ENCODE measurements around the gene HSPBAP1.

Gene HSPBAP1

DNA sequence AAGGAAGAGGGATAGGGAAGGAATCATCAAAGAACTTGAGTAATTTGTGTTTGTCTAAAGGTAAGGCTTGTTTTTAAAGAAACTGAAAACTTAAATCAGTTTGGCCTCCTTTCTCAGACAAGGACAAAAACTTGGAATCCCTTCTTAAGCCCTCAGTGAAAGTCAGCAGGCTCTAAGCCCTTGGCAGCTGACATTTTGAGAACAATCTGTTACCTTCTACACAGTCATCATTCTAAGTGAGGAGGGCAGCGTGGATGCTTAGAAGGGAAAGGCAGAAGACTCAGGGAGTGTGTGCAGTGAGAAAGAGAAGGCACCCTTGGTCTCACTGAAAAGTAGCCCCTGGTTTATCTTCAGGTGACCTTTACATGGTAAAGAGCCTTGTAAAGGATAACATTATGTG is 10.8 kb downstream of the HSPBAP1 start:
- no peak overlapping the region for H3K27ac ChIP-seq (ENCODE audit: low read length)
- H3K36me3 ChIP-seq (ENCODE audit: insufficient read depth, low read depth, low read length) = no peaks in the 10 kb centered on the region
- H3K9ac ChIP-seq (ENCODE audit: low read depth, low read length) = no peak overlapping the region
- H3K9me3 ChIP-seq (ENCODE audit: insufficient read depth, low read depth, low read length) = peaks cover 6% of the 10 kb centered on the region
- H3K4me1 ChIP-seq (ENCODE audit: insufficient read depth, low read length) = peaks cover 1% of the 10 kb centered on the region; the same call in 1 of the 2 replicates
- no peaks in the 10 kb centered on the region for H3K27me3 ChIP-seq (ENCODE audit: insufficient read depth, low read length)
- H3K4me3 ChIP-seq (ENCODE audit: low read length) = no peak overlapping the region

DNA sequence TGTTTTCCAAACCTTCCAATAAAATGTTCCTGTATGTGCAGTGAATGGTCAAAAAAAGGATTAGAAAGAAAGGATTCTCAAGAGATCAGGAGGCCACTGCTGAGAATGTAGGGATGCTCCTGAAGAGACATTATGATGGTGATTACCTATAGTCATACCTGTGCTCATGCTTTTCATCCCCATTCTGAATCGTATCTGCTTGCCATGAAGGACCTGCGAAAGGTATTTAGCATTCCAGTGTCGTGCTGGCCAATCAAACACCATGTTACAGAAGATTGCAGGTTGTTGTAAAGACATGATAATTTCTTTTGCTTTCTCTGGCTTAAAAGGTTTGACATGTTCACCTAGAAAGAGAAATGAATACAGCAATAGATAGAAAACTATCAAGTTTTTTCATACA is 16.1 kb downstream of the HSPBAP1 start:
- Histone ChIP-seq H3K9ac (ENCODE audit: low read depth, low read length) (no peak overlapping the region), H3K27me3 (ENCODE audit: insufficient read depth, low read length) (no peaks in the 10 kb centered on the region), H3K4me3 (ENCODE audit: low read length) (0 out of 2 replicates have a peak overlapping the region, but pooled peaks have one; percentile 9)

GRCh38 chr3:122776675-122777468 is 16.8 kb downstream of the HSPBAP1 start:
- 0 out of 2 replicates have a peak overlapping the region, but pooled peaks have one; percentile 9 for H3K4me3 ChIP-seq (ENCODE audit: low read length)
- H3K36me3 ChIP-seq (ENCODE audit: insufficient read depth, low read depth, low read length) = no peaks in the 10 kb centered on the region
- peaks cover 9% of the 10 kb centered on the region; the same call in 1 of the 2 replicates for H3K4me1 ChIP-seq (ENCODE audit: insufficient read depth, low read length)
- H3K27me3 ChIP-seq (ENCODE audit: insufficient read depth, low read length) = no peaks in the 10 kb centered on the region
- no peak overlapping the region for H3K27ac ChIP-seq (ENCODE audit: low read length)
- peaks cover 6% of the 10 kb centered on the region for H3K9me3 ChIP-seq (ENCODE audit: insufficient read depth, low read depth, low read length)
- H3K9ac ChIP-seq (ENCODE audit: low read depth, low read length) = no peak overlapping the region

More for the DNA sequence above, 16.1 kb downstream of the HSPBAP1 start:
- Histone ChIP-seq H3K9me3 (ENCODE audit: insufficient read depth, low read depth, low read length) (peaks cover 6% of the 10 kb centered on the region), H3K4me1 (ENCODE audit: insufficient read depth, low read length) (peaks cover 9% of the 10 kb centered on the region; the same call in 1 of the 2 replicates), H3K27ac (ENCODE audit: low read length) (no peak overlapping the region), H3K36me3 (ENCODE audit: insufficient read depth, low read depth, low read length) (no peaks in the 10 kb centered on the region)

DNA sequence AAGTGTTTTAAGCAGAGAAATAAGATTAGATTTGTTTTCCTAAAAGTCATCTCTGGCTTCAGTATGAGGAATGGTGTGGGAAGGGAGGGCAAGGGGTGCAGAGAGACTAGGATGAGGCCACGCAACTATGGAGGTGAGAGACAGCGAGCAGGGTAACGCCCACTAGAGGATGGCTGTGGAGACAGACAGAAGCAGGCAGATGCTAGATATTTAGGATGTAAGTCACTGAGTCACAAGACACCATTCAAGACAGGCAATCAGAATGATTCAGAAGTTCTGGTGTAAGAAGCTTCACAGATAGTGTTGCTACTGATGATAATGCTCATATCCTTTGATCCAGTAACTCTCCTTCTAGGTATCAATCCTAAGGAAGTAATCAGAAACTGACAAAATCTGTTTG is 19.1 kb downstream of the HSPBAP1 start:
- H3K9ac ChIP-seq (ENCODE audit: low read depth, low read length) = no peak overlapping the region
- no peak overlapping the region for H3K4me3 ChIP-seq (ENCODE audit: low read length)
- H3K36me3 ChIP-seq (ENCODE audit: insufficient read depth, low read depth, low read length) = no peaks in the 10 kb centered on the region
- no peaks in the 10 kb centered on the region for H3K27me3 ChIP-seq (ENCODE audit: insufficient read depth, low read length)
- no peaks in the 10 kb centered on the region for H3K9me3 ChIP-seq (ENCODE audit: insufficient read depth, low read depth, low read length)
- no peak overlapping the region for H3K27ac ChIP-seq (ENCODE audit: low read length)
- H3K4me1 ChIP-seq (ENCODE audit: insufficient read depth, low read length) = peaks cover 9% of the 10 kb centered on the region; the same call in 1 of the 2 replicates

DNA sequence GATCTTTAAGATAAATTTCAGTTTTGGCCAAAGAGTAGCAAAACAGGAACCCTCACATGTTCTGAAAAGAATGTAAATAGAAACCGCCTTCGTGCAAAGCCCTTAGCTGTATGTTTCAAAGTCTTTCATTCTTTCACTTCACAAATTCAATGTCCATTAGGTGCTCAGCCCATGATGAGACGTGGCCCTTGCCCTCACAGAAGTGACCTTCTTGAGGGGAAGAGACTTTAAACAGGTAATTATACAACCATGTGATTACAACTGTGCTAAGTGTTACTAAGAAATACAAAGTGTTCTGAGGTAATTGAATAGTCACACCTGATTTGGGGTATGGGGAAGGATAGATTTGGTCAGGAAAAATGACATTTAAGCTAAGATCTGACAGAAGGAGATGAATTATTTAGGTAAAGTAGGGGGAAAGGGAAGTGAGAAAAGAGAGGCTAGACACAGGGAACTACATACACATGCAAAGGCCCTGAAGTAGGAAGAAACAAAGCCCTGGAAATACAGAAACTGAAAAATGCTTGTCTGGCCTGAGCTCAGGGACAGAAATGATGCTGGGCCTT is 19.6 kb downstream of the HSPBAP1 start:
- H3K27ac ChIP-seq (ENCODE audit: low read length) = no peak overlapping the region
- H3K4me1 ChIP-seq (ENCODE audit: insufficient read depth, low read length) = peaks cover 9% of the 10 kb centered on the region; the same call in 1 of the 2 replicates
- no peaks in the 10 kb centered on the region for H3K36me3 ChIP-seq (ENCODE audit: insufficient read depth, low read depth, low read length)
- H3K4me3 ChIP-seq (ENCODE audit: low read length) = no peak overlapping the region
- no peaks in the 10 kb centered on the region for H3K9me3 ChIP-seq (ENCODE audit: insufficient read depth, low read depth, low read length)
- H3K9ac ChIP-seq (ENCODE audit: low read depth, low read length) = no peak overlapping the region
- H3K27me3 ChIP-seq (ENCODE audit: insufficient read depth, low read length) = no peaks in the 10 kb centered on the region

GRCh38 chr3:122772827-122773226 is 20.8 kb downstream of the HSPBAP1 start:
- Histone ChIP-seq H3K4me3 (ENCODE audit: low read length) (no peak overlapping the region), H3K9me3 (ENCODE audit: insufficient read depth, low read depth, low read length) (no peaks in the 10 kb centered on the region), H3K27me3 (ENCODE audit: insufficient read depth, low read length) (no peaks in the 10 kb centered on the region), H3K4me1 (ENCODE audit: insufficient read depth, low read length) (peaks cover 8% of the 10 kb centered on the region; the same call in 1 of the 2 replicates), H3K36me3 (ENCODE audit: insufficient read depth, low read depth, low read length) (no peaks in the 10 kb centered on the region), H3K9ac (ENCODE audit: low read depth, low read length) (no peak overlapping the region), H3K27ac (ENCODE audit: low read length) (no peak overlapping the region)

DNA sequence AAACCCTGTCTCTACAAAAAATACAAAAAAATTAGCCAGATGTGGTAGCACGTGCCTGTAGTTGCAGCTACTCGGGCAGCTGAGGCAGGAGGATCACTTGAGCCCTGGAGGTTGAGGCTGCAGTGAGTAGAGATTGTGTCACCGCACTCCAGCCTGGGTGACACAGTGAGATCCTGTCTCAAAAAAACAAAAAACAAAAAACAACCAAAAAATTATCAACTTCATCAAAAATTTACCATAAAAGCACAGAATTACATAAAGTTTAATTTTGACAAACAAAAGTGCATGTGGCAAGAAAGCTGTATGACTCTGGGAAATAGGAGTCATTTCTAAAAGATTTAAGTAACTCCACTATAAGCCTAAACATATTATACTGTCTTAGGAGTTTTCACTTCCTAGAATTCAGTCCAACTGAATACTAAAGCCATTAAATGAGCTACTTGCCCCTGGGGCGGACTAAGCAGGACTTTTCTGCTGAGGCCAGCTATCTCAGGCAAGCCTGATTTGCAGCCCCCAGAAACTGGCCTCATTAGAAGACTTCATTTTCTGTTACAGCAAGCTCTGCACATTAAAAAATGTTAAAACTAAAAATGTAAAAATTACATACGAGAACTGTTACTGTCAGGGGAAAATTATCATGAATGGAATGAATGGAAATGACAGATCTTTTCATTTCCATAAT is 23.0 kb downstream of the HSPBAP1 start:
- Histone ChIP-seq H3K9ac (ENCODE audit: low read depth, low read length) (no peak overlapping the region), H3K9me3 (ENCODE audit: insufficient read depth, low read depth, low read length) (no peaks in the 10 kb centered on the region), H3K27ac (ENCODE audit: low read length) (no peak overlapping the region), H3K4me1 (ENCODE audit: insufficient read depth, low read length) (no peaks in the 10 kb centered on the region), H3K4me3 (ENCODE audit: low read length) (no peak overlapping the region), H3K36me3 (ENCODE audit: insufficient read depth, low read depth, low read length) (no peaks in the 10 kb centered on the region), H3K27me3 (ENCODE audit: insufficient read depth, low read length) (no peaks in the 10 kb centered on the region)

- H3K36me3 ChIP-seq (ENCODE audit: insufficient read depth, low read depth, low read length) = no peaks in the 10 kb centered on the region
- H3K4me1 ChIP-seq (ENCODE audit: insufficient read depth, low read length) = no peaks in the 10 kb centered on the region
- H3K27ac ChIP-seq (ENCODE audit: low read length) = no peak overlapping the region
- no peak overlapping the region for H3K4me3 ChIP-seq (ENCODE audit: low read length)
- H3K9ac ChIP-seq (ENCODE audit: low read depth, low read length) = no peak overlapping the region
- no peaks in the 10 kb centered on the region for H3K9me3 ChIP-seq (ENCODE audit: insufficient read depth, low read depth, low read length)
- H3K27me3 ChIP-seq (ENCODE audit: insufficient read depth, low read length) = no peaks in the 10 kb centered on the region
These were observed 25.9 kb downstream of the HSPBAP1 start for GRCh38 chr3:122767540-122768372.

DNA sequence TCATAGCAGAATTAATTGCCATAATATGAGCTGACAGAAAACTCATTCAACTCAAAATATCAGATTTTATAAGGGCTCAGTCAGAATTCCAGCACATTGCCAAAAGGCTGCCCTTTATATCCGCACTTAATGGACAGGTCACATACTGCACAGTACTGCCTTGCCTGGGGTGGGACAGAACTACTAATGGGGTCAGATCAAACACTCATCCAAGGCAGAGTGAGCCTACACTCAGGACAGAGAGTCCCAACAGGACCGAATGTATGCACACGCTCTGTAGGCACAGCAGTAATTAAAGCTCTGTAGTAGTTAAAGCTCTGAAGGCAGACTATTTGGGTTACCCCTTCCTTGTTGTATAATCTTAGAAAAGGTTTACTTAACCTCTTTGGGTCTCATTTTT is 27.2 kb downstream of the HSPBAP1 start:
- no peak overlapping the region for H3K4me3 ChIP-seq (ENCODE audit: low read length)
- H3K27ac ChIP-seq (ENCODE audit: low read length) = no peak overlapping the region
- no peaks in the 10 kb centered on the region for H3K27me3 ChIP-seq (ENCODE audit: insufficient read depth, low read length)
- H3K9ac ChIP-seq (ENCODE audit: low read depth, low read length) = no peak overlapping the region
- H3K36me3 ChIP-seq (ENCODE audit: insufficient read depth, low read depth, low read length) = no peaks in the 10 kb centered on the region
- H3K9me3 ChIP-seq (ENCODE audit: insufficient read depth, low read depth, low read length) = no peaks in the 10 kb centered on the region
- H3K4me1 ChIP-seq (ENCODE audit: insufficient read depth, low read length) = no peaks in the 10 kb centered on the region

DNA sequence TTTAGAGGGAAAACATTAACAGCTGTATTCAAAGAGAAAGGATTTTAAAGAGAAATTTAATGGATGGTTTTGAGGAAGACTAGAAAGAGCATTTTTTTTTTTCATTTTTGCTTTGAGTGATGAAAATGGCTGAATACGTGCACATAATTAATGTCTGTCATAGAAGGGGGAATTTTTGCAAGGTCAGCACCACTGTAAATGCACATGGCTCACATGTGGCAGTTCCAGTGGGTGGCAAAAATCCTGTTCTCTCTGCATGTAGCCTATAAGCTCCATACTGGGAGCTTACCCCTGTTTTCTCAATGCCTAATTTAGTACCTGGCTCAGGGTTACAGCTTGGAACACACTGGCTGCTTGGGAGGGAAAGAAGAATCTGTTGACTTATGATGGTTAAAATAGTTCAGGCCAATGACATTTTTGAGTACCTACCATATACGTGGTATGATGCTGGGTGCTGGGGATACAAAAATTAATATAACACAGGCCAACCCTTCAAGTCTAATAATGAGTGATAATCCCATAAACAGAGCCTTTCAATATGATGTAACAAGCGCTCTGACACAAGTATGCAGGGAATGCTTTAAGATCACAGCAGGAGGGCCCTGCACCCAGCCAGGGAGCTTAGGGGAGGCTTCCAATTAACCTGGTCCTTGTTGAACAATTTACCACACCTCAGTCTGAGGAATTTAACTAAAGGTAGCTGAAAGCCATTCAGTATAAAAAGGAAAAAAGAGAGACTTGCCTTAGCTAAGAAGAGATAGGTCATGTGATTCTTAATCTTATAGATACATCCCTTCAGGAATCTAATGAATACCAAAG is 33.0 kb downstream of the HSPBAP1 start:
- no peaks in the 10 kb centered on the region for H3K36me3 ChIP-seq (ENCODE audit: insufficient read depth, low read depth, low read length)
- H3K4me3 ChIP-seq (ENCODE audit: low read length) = peak overlapping the region; percentile 3; the same call in 1 of the 2 replicates
- no peaks in the 10 kb centered on the region for H3K27me3 ChIP-seq (ENCODE audit: insufficient read depth, low read length)
- H3K9ac ChIP-seq (ENCODE audit: low read depth, low read length) = no peak overlapping the region
- peaks cover 10% of the 10 kb centered on the region; the same call in 1 of the 2 replicates for H3K4me1 ChIP-seq (ENCODE audit: insufficient read depth, low read length)
- no peak overlapping the region for H3K27ac ChIP-seq (ENCODE audit: low read length)
- H3K9me3 ChIP-seq (ENCODE audit: insufficient read depth, low read depth, low read length) = no peaks in the 10 kb centered on the region

All from iPS-20b (cell line).